Measurements from ENCODE around the gene CCDC14. TPM values are rescaled to one million over a fixed set of nuclear protein-coding genes. Genes with fewer than 3 reads are reported as not detected.
"Not testable (repeated sequence)": the region's sequence is repeated elsewhere in the genome, so short reads cannot be mapped to it uniquely, and the experiment has no call there.

The CCDC14 gene
- total RNA-seq, 1 experiment from 2014 or later: 23.8 TPM

DNA sequence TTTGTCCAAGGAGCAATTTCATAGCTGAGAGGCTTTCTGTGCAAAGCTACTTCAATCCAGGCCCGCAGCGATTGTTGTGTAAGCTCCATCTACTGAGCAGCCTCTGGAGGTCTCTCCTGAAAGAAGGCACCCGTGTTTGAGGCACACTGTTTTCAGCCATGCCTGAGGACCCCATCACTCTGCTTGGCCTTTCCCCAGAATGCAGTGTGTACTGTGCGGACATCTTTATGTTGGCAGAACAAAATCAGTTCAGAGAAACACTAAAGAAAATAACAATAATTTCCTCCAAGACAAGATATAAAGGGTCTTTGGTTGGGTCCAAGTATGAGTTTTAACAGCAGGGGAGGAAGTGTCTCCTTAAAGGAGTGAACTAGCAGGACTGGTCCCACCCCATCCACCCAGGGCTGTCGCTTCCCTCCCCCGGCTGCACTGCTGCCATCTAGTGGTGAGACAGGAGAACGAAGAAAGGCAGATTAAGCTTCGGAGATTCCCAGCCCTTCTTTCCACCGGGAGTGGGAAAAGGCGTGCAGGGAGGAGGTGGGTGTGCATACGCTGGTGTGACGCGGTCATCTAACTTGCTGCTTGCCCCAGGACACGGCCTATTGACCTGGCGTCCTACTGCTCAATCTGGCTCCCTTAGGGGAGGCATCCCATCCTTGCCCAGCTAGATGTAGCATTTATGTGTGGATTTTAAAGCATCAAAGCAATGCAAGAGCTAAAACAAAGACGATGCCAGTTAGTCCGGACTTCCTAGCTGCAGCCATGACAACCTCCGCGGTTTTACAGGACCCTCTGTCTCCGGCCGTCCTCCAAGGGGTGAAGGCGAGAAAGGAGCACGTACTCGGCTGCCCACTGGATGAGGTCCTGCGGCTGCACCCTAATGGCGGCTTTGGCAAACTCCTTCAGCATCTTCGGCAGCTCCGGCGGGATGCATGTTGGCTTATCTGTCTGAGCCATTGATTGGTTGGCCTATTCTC, 18.8 kb upstream of the CCDC14 start:
- H3K9me3 Mint-ChIP-seq (ENCODE audit: unreplicated experiment); H3K27ac Mint-ChIP-seq (ENCODE audit: low read depth, unreplicated experiment); H3K4me3 Mint-ChIP-seq (ENCODE audit: unreplicated experiment); POLR2A ChIA-PET; H3K4me1 Mint-ChIP-seq (ENCODE audit: insufficient read depth, unreplicated experiment); BruUV-seq (replicated peaks); H3K36me3 Mint-ChIP-seq (ENCODE audit: insufficient read depth, unreplicated experiment): not testable (repeated sequence)
- intact Hi-C loops (cut with micrococcal nuclease): loop anchor here (5.0 kb wide), 1 partner anchor 328 kb away; no protein-coding TSS in a partner anchor
- CTCF ChIA-PET: interaction anchor here (0.6 to 3.1 kb wide), 22 partner anchors 9 to 887 kb away, joined by 3 to 17 read pairs (median 3); partner anchors contain the start of gene CCDC14
- DNase-seq (ENCODE audit: unreplicated experiment): peak; percentile 33
- TF ChIP-seq, protein P1, sequence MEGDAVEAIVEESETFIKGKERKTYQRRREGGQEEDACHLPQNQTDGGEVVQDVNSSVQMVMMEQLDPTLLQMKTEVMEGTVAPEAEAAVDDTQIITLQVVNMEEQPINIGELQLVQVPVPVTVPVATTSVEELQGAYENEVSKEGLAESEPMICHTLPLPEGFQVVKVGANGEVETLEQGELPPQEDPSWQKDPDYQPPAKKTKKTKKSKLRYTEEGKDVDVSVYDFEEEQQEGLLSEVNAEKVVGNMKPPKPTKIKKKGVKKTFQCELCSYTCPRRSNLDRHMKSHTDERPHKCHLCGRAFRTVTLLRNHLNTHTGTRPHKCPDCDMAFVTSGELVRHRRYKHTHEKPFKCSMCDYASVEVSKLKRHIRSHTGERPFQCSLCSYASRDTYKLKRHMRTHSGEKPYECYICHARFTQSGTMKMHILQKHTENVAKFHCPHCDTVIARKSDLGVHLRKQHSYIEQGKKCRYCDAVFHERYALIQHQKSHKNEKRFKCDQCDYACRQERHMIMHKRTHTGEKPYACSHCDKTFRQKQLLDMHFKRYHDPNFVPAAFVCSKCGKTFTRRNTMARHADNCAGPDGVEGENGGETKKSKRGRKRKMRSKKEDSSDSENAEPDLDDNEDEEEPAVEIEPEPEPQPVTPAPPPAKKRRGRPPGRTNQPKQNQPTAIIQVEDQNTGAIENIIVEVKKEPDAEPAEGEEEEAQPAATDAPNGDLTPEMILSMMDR (IDR thresholded peaks at IDR 0.05; ENCODE audit: unreplicated experiment): peak; percentile 61
- H3K27me3 Mint-ChIP-seq (ENCODE audit: insufficient read depth, unreplicated experiment): peaks cover 52% of the 10 kb centered on the region

GRCh38 chr3:123976904-123977303, 15.9 kb upstream of the CCDC14 start:
- H3K4me3 Mint-ChIP-seq (ENCODE audit: unreplicated experiment); H3K27ac Mint-ChIP-seq (ENCODE audit: low read depth, unreplicated experiment); H3K4me1 Mint-ChIP-seq (ENCODE audit: insufficient read depth, unreplicated experiment); intact Hi-C loops (cut with micrococcal nuclease); POLR2A ChIA-PET; H3K36me3 Mint-ChIP-seq (ENCODE audit: insufficient read depth, unreplicated experiment); BruUV-seq (replicated peaks); H3K9me3 Mint-ChIP-seq (ENCODE audit: unreplicated experiment); DNase-seq (ENCODE audit: unreplicated experiment): not testable (repeated sequence)
- H3K27me3 Mint-ChIP-seq (ENCODE audit: insufficient read depth, unreplicated experiment): peaks cover 32% of the 10 kb centered on the region
- CTCF ChIA-PET: interaction anchor here (1.4 kb wide), 1 partner anchor 21 kb away, joined by 4 read pairs; no protein-coding TSS in a partner anchor

DNA sequence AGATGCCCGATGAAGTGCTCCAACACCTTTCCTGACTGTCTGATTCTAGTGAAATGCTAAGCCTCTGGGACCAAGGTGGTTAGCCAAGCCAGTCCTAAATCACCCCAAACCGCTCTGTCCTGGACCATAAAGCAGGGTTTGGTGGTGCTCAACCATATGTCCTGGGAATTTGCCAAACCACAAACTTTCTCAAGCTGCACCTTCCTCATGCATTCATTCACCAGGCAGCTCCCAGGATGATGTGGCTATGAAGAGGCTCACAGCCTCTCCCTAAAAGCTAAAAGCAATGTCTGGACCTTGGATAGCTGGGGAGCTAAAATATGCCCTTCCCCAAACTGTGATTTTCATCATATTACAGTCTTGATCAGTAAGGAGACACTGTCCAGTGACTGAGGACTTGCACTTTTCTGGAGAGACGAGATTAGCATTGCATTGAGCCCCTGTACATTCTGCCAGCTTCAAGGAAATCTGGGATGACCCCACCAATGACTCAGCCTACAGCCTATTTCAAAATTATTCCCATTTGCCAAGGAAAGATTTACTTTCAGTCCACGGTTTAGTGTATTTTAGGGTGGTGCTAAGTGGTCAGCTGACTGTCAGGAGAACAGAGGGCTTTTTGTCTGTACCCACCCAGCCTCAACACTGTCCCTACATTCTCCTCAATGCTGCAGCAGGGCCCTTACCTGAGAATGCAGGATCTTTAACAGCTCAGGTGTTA, 15.3 kb upstream of the CCDC14 start:
- POLR2A ChIA-PET; H3K4me3 Mint-ChIP-seq (ENCODE audit: unreplicated experiment); CTCF ChIA-PET; H3K4me1 Mint-ChIP-seq (ENCODE audit: insufficient read depth, unreplicated experiment); H3K9me3 Mint-ChIP-seq (ENCODE audit: unreplicated experiment); BruUV-seq (replicated peaks); H3K36me3 Mint-ChIP-seq (ENCODE audit: insufficient read depth, unreplicated experiment); H3K27ac Mint-ChIP-seq (ENCODE audit: low read depth, unreplicated experiment); intact Hi-C loops (cut with micrococcal nuclease): not testable (repeated sequence)
- peaks cover 32% of the 10 kb centered on the region for H3K27me3 Mint-ChIP-seq (ENCODE audit: insufficient read depth, unreplicated experiment)
- peak; percentile 49 for DNase-seq (ENCODE audit: unreplicated experiment)

- H3K9me3 Mint-ChIP-seq (ENCODE audit: unreplicated experiment); H3K4me1 Mint-ChIP-seq (ENCODE audit: insufficient read depth, unreplicated experiment); H3K36me3 Mint-ChIP-seq (ENCODE audit: insufficient read depth, unreplicated experiment); intact Hi-C loops (cut with micrococcal nuclease); DNase-seq (ENCODE audit: unreplicated experiment); POLR2A ChIA-PET; CTCF ChIA-PET; BruUV-seq (replicated peaks); H3K4me3 Mint-ChIP-seq (ENCODE audit: unreplicated experiment); H3K27ac Mint-ChIP-seq (ENCODE audit: low read depth, unreplicated experiment): not testable (repeated sequence)
- peaks cover 32% of the 10 kb centered on the region for H3K27me3 Mint-ChIP-seq (ENCODE audit: insufficient read depth, unreplicated experiment)
These were observed 14.0 kb upstream of the CCDC14 start for GRCh38 chr3:123975030-123975429.

DNA sequence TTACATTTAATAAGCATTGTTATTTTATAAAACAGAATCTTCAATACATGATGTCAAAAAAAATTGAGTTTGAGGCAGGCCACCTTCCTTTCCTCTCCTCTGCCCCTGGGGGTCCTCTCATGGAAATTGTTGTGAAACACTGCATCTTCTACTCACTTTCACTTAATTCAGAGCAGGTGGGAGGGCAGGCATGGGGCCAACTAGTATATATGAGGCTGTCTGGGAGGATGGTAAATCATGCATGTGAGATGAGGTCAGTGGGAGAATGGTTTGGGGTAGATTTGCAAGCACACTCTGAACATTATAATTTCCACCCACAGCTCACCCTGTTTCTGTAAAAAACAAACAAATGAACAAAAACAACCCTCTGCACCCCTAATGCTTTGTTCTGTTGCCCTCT, 10.4 kb upstream of the CCDC14 start:
- no TSS peak for BruUV-seq (replicated peaks)
- H3K27me3 Mint-ChIP-seq (ENCODE audit: insufficient read depth, unreplicated experiment): peaks cover 50% of the 10 kb centered on the region
- no peak overlapping the region for H3K27ac Mint-ChIP-seq (ENCODE audit: low read depth, unreplicated experiment)
- ChIA-PET POLR2A (interaction anchor here (1.0 kb wide), 1 partner anchor 11 kb away, joined by 3 read pairs; the partner anchor contains the start of gene CCDC14), CTCF (no interaction called here)
- H3K9me3 Mint-ChIP-seq (ENCODE audit: unreplicated experiment): no peaks in the 10 kb centered on the region
- H3K4me3 Mint-ChIP-seq (ENCODE audit: unreplicated experiment): no peak overlapping the region
- intact Hi-C loops (cut with micrococcal nuclease): no loop called here
- no peaks in the 10 kb centered on the region for H3K36me3 Mint-ChIP-seq (ENCODE audit: insufficient read depth, unreplicated experiment)
- TF ChIP-seq, protein P1 (IDR thresholded peaks at IDR 0.05; ENCODE audit: unreplicated experiment): no peak
- no peak for DNase-seq (ENCODE audit: unreplicated experiment)
- peaks cover 6% of the 10 kb centered on the region for H3K4me1 Mint-ChIP-seq (ENCODE audit: insufficient read depth, unreplicated experiment)

DNA sequence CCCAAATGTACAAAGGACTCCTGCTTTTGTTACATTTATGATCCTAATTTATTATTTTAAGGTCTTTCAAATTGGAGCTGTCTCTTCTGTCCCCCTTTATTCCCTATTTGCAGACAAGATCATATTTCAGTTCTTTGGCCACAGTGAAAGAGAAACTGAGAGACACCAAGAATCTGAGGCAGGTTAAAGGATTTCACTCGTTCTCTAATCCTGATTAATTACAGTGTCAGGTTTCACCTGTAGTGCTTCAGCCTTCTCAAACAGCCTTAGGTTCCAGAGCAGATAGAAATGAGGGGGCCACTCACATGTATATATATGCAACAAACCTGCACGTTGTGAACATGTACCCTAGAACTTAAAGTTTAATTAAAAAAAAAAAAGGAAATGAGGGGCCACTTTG, 6.2 kb upstream of the CCDC14 start:
- POLR2A ChIA-PET; CTCF ChIA-PET; H3K4me1 Mint-ChIP-seq (ENCODE audit: insufficient read depth, unreplicated experiment); H3K36me3 Mint-ChIP-seq (ENCODE audit: insufficient read depth, unreplicated experiment); H3K9me3 Mint-ChIP-seq (ENCODE audit: unreplicated experiment); DNase-seq (ENCODE audit: unreplicated experiment); H3K4me3 Mint-ChIP-seq (ENCODE audit: unreplicated experiment); BruUV-seq (replicated peaks); H3K27ac Mint-ChIP-seq (ENCODE audit: low read depth, unreplicated experiment): not testable (repeated sequence)
- intact Hi-C loops (cut with micrococcal nuclease): loop anchor here (10.0 kb wide), 1 partner anchor 222 kb away; no protein-coding TSS in a partner anchor
- peaks cover 43% of the 10 kb centered on the region for H3K27me3 Mint-ChIP-seq (ENCODE audit: insufficient read depth, unreplicated experiment)

DNA sequence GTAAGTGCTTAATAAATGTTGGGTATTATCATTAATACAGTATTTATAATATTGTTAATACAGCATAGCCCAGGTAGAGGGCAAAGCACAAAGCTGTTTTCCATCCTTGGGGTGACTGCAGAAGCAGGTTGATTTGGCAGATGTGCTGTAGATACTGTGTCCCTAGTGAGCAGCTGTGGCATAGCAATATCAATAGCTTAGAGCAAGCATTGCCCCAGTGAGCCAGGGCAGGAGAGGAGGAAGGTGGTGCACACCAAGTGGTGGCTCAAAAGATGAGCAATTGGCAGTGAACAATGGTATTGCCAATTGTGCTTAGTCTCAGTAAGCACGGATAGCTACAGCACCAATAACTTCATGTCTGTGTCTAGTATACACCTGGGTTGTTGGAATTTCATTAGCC, 5.8 kb upstream of the CCDC14 start:
- H3K4me3 Mint-ChIP-seq (ENCODE audit: unreplicated experiment); DNase-seq (ENCODE audit: unreplicated experiment); CTCF ChIA-PET; H3K9me3 Mint-ChIP-seq (ENCODE audit: unreplicated experiment); H3K27ac Mint-ChIP-seq (ENCODE audit: low read depth, unreplicated experiment); H3K4me1 Mint-ChIP-seq (ENCODE audit: insufficient read depth, unreplicated experiment); BruUV-seq (replicated peaks); POLR2A ChIA-PET; H3K36me3 Mint-ChIP-seq (ENCODE audit: insufficient read depth, unreplicated experiment): not testable (repeated sequence)
- intact Hi-C loops (cut with micrococcal nuclease): loop anchor here (10.0 kb wide), 1 partner anchor 222 kb away; no protein-coding TSS in a partner anchor
- peaks cover 39% of the 10 kb centered on the region for H3K27me3 Mint-ChIP-seq (ENCODE audit: insufficient read depth, unreplicated experiment)
